Activated CD4-positive, CD25-positive, alpha-beta regulatory T cell treated with anti-CD3 and anti-CD28 coated beads, Interleukin-2, amount 50 U/mL, for 16 hours (primary cell): ENCODE measurements around the gene CEP57L1.

Experiments
- DNase-seq: peaks from one replicate; pipeline ENCODE4 v3.0.0-alpha.2; 2020; ENCODE audit warnings: low read depth, low spot score

Gene CEP57L1

DNA sequence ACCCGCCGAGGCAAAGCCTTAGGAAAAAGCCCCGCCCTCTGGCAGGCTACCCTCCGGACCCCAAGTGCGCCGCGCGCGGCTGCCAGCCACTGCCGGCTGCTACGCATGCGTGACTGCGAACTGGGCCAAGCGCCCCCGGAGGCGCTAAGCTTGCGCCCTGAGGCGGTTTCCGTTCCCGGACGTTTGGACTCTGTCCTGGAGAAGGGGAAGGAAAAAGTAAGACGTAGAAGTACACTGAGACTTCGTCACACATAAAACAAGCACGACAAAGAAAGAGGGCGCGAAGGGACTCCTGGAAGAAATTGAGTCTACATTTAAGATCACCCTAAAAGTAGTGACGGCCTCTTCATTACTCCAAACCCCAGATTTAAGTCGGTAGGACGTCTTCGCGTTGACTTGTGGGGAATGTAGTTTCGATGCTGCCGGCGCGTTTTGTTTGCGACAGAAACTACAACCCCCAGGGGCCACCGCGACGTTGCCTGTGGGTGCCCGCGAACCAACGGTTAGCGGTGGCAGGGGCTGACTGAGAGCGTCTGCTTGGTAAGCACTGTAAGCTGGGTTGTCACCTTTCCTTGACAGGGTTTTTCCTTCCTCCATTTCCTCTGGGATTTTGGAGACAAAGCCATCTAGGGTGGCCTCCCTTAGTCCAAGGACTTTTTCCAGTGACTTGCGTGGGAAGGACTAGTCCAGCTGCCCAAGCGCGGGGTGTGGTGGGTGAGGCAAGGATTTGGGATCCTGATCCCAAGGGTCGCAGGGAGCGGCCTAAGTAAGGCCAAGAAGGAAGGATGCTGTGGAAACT, at the start of gene CEP57L1:
Gene CEP57L1 (plus strand): TSS at position 472 of the 799 bp plus-strand sequence. CDS start 49,715 bp downstream, outside the sequence.
- DNase-seq = peak; percentile 92

DNA sequence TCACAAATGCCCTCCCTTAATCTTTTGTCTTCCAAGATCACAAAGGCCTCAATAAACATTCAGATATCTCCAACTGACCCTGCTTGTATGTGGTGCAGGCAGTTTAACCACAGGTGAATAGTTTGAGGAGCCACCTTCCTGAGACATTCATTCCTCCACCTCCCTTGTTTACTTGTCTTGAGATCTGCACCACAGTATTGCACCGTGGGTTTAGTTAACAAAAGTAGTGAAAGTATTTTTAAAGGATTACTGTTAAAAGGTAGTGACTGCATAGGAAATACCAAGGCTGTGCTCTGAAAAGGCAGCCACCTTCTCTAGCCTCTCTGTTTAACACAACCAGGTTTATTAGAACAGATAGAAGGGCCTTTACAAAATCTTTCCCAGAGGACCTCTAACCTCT, 47.1 kb upstream of the CEP57L1 start:
- DNase-seq = no peak

DNA sequence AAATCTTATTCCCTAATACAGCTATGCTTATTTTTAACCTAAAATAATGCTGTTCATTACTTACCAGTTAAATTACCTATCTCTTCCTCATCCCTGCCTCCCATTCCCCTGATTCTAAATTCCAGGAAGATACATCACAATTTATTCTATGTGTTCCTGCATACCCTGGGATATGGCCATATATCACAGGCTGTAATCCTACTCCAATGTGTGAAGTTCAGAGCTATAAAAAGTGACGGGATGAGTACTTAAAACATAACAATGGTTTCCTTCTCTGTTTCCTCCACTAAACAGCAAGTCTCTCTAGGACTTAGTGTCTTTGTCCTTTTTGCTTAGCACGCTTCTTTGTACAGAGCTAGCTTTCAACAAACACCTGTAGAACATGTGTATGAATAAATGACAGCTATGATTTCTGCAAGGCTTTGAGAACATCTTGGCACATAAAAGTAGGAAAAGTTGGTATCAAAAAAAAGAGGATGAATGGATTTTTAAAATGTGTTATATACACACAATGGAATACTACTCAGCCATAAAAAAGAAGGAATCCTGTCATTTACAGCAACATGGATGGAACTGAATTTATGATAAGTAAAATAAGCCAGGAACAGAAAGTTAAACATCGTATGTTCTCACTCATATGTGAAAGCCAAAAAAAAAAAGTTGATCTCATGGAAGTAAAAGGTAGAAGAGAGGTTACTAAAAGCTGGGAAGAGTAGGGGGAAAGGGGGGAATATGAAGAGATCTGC, 46.5 kb upstream of the CEP57L1 start:
- no peak for DNase-seq

DNA sequence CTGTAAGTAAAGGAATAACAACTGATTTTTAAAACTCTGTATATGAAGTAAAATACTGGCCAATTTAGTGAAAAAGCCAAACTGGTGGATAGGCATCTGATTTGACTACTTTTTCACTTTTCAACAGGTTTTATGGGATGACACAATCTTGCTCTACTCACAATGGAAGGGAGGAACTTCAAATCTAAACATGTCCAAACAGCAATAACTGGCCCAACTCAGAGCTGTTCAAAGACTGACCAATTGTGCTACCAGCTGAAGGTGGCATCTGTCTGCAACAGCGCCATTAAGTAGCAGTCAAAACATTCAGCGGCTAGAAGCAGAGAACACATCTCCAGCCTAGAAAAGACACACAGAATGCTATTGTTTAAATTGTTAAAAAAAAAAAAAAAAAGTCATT, 45.3 kb upstream of the CEP57L1 start:
- DNase-seq = no peak

DNA sequence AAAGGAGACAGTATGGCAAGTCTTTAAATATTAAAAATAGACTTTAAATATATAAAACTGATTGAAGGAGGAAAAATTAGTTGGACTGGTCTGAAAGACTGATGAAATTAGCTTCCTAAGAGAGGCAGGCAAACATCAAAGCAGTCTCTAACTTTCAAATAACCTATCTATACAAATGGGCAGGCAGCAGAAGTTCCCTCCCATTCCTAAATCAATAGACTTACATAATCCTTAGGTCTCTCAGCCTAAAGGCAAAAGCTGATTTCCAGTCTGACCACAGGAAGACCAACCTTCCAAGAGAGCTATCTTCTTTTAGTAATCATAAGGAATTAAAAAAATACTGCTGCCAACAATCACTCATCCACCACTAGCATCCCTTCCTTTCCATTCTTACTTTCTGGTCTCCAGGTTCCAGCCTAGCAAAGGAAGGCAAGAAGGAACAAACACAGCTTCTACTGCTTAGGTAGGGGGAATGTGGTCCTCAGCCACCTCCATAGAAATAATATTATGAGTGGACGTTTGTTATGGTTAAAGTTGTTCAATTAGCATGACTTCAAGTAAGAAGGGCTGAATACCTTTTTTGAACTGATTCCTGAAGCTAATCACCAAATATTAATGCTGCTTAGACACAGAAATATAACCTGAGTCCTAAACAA, 44.7 kb upstream of the CEP57L1 start:
- DNase-seq = no peak

DNA sequence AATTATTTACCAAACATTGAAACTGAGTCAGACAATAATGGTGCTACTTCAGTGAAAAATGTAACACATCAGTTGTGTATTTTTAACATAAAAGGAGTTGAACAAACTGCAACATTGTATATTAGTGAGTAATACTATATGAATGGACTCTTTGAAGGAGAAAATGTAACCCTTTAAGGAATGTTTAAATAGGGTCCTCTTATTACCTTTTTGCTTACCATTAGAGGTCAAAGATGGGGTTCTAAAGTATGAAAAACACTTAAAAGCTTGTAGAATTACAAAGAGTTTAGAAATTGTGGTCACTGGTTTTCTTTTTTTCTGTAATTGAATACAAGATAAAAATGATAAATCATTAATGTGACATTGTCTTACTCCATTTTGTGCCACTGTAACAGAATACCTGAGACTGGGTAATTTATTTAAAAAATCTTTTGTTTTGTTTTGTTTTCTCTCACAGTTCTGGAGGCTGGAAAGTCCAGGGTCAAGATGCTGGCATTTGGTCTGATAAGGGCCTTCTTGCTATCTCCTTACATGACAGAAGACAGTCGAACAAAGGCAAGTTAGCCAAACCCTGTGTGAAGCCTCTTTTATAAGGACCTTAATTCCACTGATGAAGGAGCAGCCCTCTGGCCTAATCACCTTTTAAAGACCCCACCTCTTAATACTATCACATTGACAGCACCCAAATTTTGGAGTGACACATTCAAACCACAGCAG, 43.8 kb upstream of the CEP57L1 start:
- DNase-seq = no peak

DNA sequence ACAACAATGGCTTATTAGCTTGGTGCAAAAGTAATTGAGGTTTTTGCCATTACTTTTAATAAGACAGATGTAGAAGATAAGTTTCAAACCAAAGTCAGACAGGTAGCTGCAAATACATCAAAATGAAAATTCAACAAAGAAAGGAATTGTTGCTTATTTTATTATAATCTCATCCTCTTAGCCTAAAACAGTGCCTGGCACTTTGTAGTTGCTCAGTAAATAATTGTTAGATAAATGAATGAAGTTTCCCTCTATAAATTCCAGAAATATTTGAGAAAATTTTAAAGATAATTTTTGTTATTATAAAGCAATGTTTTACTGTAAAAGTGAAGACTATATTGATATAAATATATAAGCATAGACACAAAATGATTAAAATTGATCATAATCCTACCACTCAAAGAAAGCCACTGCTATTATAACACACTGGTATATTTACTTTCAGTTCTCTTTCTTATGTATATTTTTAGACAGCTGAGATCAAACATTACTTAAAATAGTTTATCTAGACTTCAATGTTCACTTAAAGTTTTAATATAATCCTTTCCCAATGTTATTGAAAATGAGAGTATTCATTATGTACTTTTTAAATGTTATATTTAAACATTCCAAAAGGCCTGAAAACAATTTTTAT, 43.2 kb upstream of the CEP57L1 start:
- no peak for DNase-seq

DNA sequence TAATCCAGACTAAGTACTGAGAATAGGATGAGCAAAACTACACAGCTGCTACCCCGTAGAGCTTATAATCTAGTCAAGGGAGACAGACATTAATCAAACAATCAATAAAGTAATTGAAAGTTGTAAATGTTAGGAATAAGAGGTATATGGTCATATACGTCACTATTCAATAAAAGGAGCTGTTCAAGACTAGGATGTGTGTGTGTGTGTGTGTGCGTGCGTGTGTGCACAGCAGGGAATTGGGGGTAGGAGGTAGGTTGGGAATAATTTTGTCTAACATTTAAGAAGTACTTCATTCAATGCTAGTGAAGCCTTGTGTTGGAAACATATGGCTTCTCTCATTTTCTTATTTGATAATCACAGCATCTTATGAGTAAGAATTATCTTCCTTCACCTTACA, 42.5 kb upstream of the CEP57L1 start:
- DNase-seq = no peak

DNA sequence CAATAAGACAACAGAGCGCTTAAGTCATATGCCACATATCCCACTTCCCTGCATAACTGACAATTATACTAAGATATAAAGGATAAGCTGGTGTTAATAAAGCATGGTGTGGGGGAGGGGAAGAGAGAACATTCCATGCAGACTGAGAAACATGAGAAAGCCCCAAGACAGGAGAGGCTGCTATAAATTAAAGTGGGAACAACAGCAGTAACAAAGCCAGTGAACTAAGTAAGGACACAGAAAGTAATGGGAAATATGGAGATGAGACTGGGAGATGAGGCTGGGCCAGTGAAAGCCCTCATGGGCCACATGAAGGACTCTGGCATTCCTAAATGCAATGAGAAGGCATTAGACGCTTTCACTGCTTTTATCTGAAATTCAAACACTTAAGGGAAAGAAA, 42.0 kb upstream of the CEP57L1 start:
- no peak for DNase-seq

DNA sequence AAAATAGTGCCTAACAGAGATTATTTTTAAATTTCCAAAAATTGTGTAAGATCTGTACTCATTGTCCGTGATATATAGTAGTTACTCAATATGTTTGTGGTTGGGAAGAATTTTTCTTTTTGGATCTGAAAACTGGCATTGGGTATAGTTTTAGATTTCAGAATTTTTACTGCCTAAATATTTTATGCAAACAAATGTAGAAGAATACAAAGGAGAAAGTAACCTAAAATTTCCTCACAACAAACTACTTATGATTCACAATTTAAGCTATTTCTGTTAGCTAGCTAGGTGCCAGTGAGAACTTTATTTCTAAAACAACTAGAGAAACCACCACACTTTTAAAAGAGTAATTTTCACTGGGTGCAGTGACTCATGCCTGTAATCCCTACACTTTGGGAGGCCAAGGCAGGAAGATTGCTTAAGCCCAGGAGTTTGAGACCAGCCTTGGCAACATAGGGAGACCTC, 39.5 kb upstream of the CEP57L1 start:
- no peak for DNase-seq

DNA sequence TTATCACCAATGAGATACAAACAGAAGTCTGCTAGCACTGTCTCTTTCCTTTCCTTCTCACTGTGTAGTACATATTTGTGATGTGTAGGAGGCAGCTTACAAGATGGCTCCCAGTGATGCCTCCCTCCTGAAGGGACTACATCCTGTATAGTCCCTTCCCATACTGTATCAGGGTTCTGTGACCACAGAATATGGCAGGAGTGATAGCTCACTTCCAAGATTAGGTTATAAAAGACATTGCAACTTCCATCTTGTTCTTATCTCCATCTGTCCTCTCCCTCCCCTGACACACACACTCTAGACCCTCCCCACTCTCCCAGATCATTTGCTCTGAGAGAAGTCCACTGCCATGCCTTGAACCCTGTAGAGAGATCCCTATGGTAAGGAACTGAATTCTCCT, 38.6 kb upstream of the CEP57L1 start:
- no peak for DNase-seq

DNA sequence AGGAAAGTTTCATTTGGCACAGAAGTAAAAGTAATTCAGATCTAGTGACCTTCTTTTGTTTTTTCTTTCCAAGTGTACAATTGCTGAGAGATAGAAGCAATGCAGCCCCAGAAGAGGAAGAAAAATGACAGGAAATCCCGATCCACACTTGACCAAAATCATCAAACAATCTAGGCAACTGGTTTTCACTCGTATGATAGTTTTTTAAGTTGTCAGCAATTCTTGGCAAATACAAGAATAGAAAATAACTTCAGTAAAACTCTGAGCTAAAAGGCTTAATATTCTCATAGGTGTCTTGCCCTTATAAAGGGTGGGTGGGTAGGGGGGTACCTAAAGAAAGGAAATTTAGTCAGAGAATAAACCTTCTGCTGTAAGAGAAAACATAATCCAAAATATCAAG, 36.7 kb upstream of the CEP57L1 start:
- no peak for DNase-seq

DNA sequence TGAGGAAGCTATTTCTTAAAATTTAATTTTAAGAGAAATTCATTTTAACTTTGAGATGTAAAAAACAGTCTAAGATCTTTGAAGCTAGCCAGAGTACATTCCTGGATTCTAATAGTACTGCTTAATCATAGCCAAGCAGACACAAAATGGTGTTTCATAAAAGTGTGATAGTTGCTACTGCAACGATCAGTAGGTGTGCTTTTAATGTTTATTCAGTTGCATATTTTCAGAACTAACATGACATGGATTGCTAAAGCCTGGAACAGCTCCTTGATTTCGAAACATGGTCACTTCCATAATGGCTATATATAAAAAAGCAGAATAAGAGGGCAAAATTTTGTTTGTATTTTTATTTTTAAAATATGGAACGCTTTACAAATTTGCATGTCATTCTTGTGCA, 36.2 kb upstream of the CEP57L1 start:
- no peak for DNase-seq

DNA sequence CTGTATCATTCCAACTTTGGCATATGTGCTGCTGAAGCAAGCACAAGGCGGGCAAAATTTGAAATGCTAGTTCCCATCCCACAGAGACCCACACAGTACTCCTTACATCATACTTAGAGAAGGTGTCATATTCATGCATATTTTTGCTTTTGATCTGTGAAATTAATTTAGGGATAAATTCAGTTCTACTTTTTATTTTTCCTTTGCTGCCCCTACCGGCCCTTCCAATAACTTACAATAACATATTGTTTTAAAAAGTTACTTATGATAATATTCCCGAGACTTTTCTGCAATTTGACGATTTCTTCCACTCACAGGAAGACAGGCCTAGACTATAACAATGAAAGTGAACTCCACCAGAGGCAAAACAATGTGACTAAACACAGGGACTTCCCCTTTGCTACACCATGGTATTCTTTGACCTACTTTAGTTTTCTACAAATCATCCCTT, 35.7 kb upstream of the CEP57L1 start:
- DNase-seq = no peak

DNA sequence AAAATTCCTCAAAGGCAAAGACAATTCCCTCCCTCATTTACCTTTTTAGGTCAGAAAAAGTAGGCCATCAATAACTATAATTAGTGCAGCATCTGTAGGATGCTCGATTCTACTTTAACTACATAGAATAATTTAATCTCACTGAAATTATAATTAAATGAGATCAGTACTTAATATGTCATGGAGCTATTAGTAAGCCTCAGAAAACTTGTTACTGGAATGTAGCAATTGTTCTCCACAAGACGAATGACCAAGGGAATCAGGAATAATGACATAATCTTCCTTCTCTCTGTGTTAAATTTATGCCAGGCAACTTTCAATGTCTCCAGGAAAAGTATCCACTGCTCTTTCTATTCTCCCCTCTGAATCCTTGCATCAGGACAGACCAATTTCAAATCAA, 34.7 kb upstream of the CEP57L1 start:
- no peak for DNase-seq

DNA sequence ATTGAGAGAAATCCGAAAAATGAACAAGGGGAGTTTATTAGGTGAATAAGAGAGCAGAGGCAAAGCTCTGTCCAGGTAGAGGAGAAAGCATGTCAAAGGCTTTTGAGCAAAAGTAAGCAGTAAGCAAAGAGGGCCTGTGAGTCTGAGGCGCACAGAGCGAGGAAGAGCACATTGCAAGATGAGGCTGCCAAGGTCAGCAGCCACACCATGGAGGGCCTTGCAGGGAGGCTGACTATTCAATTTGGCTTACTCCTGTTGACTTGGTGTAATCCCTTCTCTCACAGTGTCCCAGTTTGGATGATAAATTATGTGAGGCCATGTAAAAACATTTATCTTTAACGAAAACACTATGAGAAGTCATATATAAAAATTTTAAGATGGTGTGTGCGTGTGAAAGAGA, 33.1 kb upstream of the CEP57L1 start:
- no peak for DNase-seq

DNA sequence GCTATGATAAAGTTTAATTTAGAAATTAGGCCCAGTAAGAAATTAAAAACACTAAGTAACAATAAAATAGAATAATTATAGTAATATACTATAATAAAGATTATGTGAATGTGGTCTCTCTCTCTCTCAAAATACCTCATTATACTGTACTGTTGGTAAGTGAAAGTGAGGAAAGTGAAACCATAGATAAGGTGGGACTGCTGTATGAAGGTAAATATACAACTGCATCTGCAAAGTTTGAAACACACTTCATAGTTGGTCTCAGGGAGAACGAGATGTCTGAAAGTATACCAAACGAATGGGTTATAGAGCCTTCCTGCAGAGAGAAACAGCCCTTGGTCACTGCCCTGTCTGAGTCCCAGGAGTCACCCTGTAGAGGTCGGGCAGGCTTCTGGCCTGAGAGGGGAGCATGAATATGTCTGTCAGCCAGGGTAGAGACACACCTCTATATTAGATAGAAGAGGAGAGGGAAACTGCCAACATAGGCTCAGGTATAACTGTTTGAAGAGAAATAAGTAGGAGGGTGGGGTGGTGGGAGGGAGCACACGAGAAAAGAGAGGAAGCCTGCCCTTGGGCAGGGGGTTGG, 32.4 kb upstream of the CEP57L1 start:
- no peak for DNase-seq

DNA sequence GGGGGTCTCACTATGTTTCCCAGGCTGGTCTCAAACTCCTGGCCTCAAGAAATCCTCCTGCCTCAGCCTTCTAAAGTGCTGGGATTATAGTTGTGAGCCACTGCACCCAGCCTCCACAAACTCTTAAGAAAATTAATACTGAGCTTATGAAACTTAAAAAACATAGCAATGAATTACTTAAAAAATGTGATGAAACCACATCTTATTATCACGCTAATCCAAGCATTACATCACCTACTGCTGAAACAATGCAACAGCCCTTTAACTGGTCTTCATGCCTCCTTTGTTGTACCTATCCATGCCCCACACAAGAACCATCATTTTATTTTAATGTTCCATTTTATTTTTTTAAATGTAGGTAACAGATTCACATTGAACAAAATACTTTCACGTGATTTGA, 25.6 kb upstream of the CEP57L1 start:
- no peak for DNase-seq

DNA sequence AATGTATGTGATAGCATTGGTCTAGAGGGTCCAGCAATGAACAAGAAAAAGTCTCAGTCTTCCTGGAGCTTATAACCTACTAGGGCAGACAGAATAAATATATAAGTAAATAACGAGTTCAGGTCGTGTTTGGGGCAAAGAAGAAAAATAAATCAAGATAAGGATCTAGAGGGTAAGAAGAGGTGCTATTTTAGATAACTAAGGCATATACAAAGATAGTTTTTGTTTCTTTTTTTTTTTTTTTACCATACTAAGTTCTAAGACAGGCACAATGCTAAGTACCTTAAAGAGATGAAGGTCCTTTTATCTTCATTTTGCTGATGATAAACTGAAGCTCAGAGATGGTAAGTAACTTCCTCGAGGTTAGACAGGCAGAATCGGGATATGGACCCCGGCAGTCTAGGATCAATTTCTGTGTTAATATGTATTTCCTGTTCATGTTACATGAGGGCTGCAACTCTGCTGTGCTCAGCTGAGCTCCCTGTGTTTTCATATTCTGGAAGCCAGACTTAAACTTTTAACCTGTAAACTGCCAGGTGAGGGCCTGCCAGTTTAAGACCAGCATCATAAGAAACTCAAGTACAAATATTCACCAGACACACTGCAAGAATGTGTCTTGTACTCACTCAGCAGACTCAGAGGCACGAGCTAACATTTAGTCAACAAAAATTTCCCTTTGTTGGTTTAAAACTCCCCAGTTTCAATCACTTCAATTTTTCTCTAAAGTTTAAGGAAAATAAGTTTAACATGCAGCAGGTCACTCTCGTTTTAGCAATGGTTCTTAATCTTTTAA, 24.0 kb upstream of the CEP57L1 start:
- no peak for DNase-seq
